Fibroblast of villous mesenchyme (primary cell): ENCODE results near the gene ITPA. TPM values are rescaled to one million over a fixed set of nuclear protein-coding genes. Genes with fewer than 3 reads are reported as not detected.

Experiments used
- DNase-seq: peaks from one replicate; pipeline ENCODE4 v3.0.0-alpha.2; 2010; ENCODE audit warnings: low read depth
- H3K4me3 ChIP-seq: 2 replicates; pipeline ENCODE4 v1.5.1; 2011; ENCODE audit warnings: low read depth, mild to moderate bottlenecking, low read length
- CTCF ChIP-seq: IDR thresholded peaks from 2 replicates; pipeline ENCODE4 v1.5.1; 2012; ENCODE audit warnings: low read depth, mild to moderate bottlenecking, low read length; ENCODE audit not compliant: insufficient read depth
- total RNA-seq: library from RNA; depleted of rRNA; stranded (reverse); fragments of >200 nt; gene quantifications from 2 replicates; pipeline ENCODE4 v1.2.3, GENCODE V29; 2012

ITPA gene
- total RNA-seq, 1 donor = 29.8 TPM

GRCh38 chr20:3238616-3239025 is 29.3 kb downstream of the ITPA start:
- TF ChIP-seq CTCF = no peak
- DNase-seq = peak; percentile 60
- peak overlapping the region; percentile 86 for H3K4me3 ChIP-seq

GRCh38 chr20:3239026-3239866 is 29.9 kb downstream of the ITPA start, which contains the start of gene SLC4A11:
SLC4A11 (minus strand) TSS chr20:3239190; CDS start chr20:3239137, 53 bp downstream.
- DNase-seq = peak; percentile 79
- H3K4me3 ChIP-seq = peak within 1 kb of the TSS; percentile 86
- TF ChIP-seq CTCF = no peak

GRCh38 chr20:3239867-3240775 is 30.8 kb downstream of the ITPA start:
- DNase-seq = peak; percentile 54

GRCh38 chr20:3240776-3241363 is 31.6 kb downstream of the ITPA start:
- peak overlapping the region; percentile 86 for H3K4me3 ChIP-seq
- DNase-seq = no peak
- TF ChIP-seq CTCF = no peak

More at GRCh38 chr20:3239867-3240775, 30.8 kb downstream of the ITPA start:
- H3K4me3 ChIP-seq = peak overlapping the region; percentile 86
- TF ChIP-seq CTCF = no peak

GRCh38 chr20:3242172-3242692 is 32.9 kb downstream of the ITPA start:
- H3K4me3 ChIP-seq = no peak overlapping the region
- TF ChIP-seq CTCF = no peak
- peak; percentile 25 for DNase-seq

- TF ChIP-seq CTCF = no peak
- DNase-seq = no peak
- H3K4me3 ChIP-seq = no peak overlapping the region
Observed at GRCh38 chr20:3243718-3244358, 34.5 kb downstream of the ITPA start.
